GM19395 (cell line): Measurements from ENCODE around the gene ELOVL5.

ENCODE experiments used
- ATAC-seq: cut with Tn5 transposase; IDR thresholded peaks from one replicate; pipeline ENCODE4 v1.9.1; 2021; ENCODE audit warnings: mild to moderate bottlenecking, moderate library complexity; ENCODE audit not compliant: unreplicated experiment

ELOVL5 gene

DNA sequence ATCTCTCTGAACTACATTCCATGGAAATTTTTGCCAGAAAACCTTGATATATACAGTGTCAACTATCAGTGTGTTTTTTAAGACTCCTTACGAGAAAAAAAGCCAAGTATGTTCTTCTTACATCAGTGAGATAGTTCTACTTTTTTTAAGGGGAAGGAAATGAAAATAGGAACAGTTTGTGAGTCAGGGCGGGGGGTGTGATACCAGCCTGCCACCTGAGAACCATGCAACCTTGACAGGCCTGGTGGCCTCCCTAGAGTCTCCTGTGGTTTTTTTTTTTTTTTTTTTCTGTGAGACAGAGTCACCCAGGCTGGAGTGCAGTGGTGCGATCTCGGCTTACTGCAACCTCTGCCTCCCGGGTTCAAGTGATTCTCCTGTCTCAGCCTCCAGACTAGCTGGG is 103.8 kb downstream of the ELOVL5 start:
- peak; percentile 83 for ATAC-seq

DNA sequence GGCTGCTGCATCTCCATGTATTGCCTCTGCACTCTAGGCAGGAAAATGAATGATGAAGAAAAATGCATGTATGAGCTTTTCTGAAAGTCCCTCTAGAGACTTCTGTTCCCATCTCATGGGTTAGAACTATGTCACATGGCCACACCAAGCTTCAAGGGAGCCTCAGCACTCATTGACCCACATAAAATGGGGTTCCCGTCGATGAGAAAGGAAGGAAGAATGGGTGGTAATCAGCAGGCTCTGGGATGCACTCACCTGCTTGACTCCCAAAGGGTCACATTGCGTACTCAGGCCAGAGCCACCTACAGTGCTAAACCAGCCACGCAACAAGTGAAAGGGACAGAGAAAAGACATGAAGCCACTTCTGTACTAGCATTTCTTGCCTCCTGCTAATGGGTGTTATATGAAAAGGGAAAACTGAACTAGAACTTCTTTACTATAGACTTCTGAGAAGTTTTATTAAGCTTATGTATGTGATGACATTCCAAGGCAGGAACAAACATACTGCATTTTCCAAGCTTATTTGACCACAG is 104.3 kb downstream of the ELOVL5 start:
- no peak for ATAC-seq

DNA sequence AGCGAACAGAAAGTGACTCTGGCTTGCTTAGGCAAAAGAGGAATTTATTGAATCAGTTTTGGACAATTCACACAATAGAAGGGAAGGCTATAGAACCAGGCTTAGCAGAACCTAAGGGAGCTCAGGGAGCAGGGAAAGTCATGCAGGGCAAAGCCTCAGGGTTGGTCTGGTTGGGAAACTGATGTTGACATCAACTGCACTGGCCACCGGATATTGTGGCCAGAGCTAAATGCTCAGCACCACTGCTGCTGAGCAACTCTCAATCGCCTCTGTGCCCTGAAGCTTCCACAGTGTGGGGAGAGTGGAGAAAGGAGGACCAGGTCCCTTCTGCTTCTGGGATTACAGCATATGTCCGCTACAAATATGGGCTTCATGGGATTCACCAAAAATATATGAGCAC is 106.8 kb downstream of the ELOVL5 start:
- ATAC-seq: no peak

DNA sequence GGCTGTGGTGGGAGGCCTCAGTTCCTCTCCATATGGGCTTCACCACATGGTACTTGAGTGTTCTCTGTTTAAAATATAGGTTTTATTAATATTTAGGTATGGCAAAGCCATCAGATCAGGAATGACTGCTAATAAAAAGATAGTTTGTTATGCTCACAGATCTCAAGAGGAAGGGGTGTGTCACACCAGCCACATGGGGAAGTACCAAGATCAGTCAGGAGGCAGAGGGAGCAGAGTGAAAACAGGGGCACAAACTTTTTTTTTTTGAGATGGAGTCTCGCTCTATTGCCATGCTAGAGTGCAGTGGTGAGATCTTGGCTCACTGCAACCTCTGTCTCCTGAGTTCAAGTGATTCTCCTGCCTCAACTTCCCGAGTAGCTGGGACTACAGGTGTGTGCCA is 108.0 kb downstream of the ELOVL5 start:
- ATAC-seq: no peak

DNA sequence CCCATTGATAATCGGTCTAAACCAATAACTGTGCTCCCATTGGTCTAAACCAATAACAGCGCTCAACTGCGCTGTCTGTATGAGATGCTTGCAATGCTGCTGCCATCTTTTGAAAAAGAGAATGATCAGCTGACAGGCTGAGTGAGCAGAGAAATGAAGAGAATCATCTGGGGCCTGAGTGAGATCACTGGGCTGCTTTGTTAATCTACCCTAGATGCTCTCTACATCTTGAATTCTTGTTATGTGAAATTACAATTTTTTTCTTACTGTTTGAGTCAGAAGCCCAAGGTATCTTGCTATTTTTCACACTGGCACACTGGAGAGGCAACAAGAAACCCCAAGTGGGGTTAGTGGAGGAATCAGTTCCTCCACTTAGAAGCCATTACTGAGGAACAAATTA is 108.6 kb downstream of the ELOVL5 start:
- ATAC-seq: no peak

DNA sequence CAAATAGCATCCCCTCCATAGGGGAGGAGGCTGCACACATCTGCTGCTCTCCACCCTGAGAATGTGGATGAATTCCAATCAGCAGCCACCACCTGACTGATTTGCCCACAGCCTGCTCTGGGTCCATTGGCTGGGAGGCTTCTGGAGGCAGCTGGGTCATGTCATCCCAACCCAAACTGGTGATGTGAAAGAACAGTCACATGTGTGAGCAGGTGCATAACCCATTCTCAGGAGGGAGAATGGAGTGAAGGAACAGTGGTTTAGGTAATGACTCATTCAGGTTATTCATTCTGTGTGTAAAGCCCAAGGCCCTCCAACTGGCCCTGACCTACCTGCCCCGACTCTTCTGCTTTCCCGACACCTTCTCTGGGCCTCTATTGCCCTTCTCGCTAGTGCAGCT is 109.2 kb downstream of the ELOVL5 start:
- ATAC-seq: peak; percentile 69

DNA sequence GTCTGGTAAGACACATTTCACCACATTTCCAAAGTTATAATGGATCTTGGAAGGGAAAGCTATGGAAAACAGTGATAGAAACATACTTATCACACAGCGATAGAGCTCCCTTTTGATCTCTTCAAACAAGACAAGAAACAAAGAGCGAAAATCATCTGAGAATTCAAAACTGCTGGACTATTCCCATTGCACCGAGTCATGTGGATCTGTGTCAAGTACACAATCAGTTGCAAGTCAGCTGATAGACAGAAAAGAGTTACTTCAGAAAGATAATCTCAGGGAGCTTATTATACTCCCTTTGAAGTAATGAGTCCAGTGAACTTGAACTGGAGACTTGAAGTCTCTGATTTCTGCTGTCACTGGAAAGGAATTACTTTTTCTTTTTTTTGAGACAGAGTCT is 110.4 kb downstream of the ELOVL5 start:
- no peak for ATAC-seq

DNA sequence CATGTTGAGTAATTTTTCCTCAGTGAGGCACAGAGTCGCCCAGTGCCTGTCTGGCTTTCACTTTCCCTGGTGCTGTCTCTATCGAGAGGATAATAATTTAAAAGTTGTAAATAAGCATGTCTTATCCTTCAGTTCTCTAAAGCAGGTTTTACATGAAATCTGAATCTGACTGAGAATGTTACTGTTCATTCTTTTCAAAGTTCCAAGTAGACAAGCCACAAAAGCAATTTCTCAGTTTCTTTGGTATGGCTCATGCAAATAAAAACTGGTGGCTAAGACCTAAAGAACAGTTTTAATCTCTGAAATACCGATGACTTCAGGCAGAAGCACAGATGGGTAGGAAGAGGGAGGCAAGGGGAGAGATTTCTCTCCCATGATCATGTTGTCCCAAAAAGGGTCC is 112.5 kb downstream of the ELOVL5 start:
- ATAC-seq: peak; percentile 32

DNA sequence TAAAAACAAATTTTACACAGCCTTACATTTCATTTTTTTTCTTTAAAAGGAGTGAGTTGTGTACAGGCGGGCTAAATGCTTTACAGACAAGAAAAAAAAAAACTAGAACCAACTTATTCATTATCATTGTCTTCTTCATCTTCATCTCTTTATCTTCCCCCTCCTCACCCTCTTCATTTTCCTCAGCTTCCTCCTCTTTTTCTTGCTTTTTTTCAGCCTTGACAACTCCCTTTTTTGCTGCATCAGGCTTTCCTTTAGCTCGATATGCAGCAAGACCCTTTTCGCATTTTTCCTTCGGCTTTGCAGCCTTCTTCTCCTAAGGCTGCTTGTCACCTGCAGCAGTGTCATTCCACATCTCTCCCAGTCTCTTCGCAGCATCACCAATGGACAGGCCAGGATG is 113.2 kb downstream of the ELOVL5 start:
- ATAC-seq: no peak

DNA sequence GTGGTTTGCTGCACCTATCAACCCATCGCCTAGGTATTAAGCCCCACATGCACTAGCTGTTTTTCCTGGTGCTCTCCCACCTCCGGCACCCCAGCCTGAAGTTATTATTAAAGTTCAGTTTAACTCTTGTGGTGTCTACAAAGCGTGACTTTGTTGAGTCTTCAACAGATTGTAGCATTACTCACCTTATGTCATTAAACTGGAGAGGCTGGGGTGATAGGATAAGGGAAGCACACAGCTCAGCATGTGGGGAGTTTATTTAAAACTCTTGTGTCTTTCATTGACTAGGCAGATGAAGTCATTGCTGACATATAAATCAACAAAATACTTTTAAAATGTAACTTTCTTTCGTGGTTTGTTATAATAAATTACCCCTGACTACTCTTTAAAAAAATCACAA is 115.4 kb downstream of the ELOVL5 start:
- no peak for ATAC-seq

DNA sequence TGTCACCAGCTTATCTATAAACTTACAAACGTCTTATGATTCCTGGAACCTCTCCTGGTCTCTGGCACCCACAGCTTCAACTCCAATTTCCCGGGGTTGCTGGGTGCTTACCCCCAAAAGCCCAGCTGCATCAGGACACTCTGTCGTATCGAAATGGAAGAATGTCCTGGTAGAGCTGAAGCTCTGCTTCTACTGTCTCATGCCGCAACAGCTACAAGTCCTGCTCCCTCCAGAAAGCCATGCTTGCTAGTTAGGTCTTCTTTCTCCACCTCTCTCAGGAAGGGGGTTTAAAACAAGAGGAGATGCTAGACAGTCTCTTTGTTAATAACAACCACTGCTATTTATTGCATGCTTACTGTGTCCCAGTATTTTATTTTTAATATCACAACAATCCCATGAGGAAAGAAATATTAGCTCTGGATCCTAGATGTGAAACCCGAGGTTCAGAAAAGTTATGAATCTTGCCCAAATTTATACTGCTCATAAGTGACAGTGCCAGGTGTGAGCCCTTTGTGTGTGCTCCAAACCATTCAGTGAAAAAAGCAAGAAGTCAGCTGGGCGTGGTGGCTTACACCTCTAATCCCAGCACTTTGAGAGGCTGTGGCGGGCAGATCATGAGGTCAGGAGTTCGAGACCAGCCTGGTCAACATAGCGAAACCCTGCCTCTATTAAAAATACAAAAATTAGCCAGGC is 117.8 kb downstream of the ELOVL5 start:
- ATAC-seq: no peak

DNA sequence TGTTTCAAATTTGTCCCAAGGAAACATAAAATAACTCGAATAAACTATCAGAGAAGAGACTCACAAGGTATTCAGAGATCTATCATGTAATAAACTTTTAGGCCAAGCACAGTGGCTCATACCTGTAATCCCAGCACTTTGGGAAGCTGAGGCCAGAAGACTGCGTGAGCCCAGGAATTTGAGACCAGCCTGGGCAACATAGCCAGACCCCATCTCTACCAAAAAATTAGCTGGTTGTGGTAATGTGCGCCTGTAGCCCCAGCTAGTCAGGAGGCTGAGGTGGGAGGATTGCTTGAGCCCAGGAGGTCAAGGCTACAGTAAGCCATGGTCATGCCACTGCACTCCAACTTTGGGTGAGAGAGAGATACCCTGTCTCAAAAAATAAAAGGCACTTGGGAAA is 120.9 kb downstream of the ELOVL5 start:
- no peak for ATAC-seq

DNA sequence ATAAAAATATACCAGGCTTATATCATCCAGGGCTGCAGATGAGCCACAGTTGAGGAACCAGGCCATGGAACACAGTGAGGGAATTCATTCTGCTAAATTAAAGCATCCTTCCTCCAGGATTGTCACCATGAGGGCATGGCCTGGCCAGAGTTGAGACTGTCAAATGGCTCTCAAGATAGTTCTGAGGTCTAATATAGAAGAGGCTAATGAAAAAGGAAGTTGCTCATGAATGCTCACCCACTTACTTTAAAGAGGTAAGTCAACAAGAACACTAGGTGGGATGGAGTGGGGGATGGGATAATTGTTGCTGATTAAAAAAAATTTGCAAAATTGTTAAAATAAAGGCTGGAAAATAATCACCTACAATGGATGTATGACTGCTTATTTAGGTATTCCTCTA is 128.1 kb downstream of the ELOVL5 start:
- ATAC-seq: no peak
